ENCODE results near the gene LRRC8D.

The LRRC8D gene

GRCh38 chr1:89941110-89941766 lies 120.4 kb downstream of the LRRC8D start:
- no peak for DNase-seq (ENCODE audit: low spot score)

GRCh38 chr1:89942014-89942413 lies 121.2 kb downstream of the LRRC8D start:
- DNase-seq (ENCODE audit: low spot score): no peak

- DNase-seq (ENCODE audit: low spot score): no peak
Measured at GRCh38 chr1:89942825-89943658, 122.2 kb downstream of the LRRC8D start.

- no peak for DNase-seq (ENCODE audit: low spot score)
Measured at GRCh38 chr1:89943846-89944781, 123.3 kb downstream of the LRRC8D start.

GRCh38 chr1:89945852-89946476 lies 125.1 kb downstream of the LRRC8D start:
- DNase-seq (ENCODE audit: low spot score): no peak

- no peak for DNase-seq (ENCODE audit: low spot score)
Measured at GRCh38 chr1:89946532-89946931, 125.7 kb downstream of the LRRC8D start.

- DNase-seq (ENCODE audit: low spot score): no peak
Measured at GRCh38 chr1:89948722-89949345, 128.0 kb downstream of the LRRC8D start.

GRCh38 chr1:89949991-89950624 lies 129.3 kb downstream of the LRRC8D start:
- no peak for DNase-seq (ENCODE audit: low spot score)

- no peak for DNase-seq (ENCODE audit: low spot score)
Measured at GRCh38 chr1:89950703-89951102, 129.9 kb downstream of the LRRC8D start.

- no peak for DNase-seq (ENCODE audit: low spot score)
Measured at GRCh38 chr1:89951766-89952604, 131.2 kb downstream of the LRRC8D start.

- no peak for DNase-seq (ENCODE audit: low spot score)
Measured at GRCh38 chr1:89952605-89953130, 131.8 kb downstream of the LRRC8D start.

- no peak for DNase-seq (ENCODE audit: low spot score)
Measured at GRCh38 chr1:89953131-89953626, 132.3 kb downstream of the LRRC8D start.

GRCh38 chr1:89953929-89954328 lies 133.1 kb downstream of the LRRC8D start:
- DNase-seq (ENCODE audit: low spot score): no peak

GRCh38 chr1:89954401-89954800 lies 133.6 kb downstream of the LRRC8D start:
- no peak for DNase-seq (ENCODE audit: low spot score)

- DNase-seq (ENCODE audit: low spot score): no peak
Measured at GRCh38 chr1:89955311-89956205, 134.7 kb downstream of the LRRC8D start.

- no peak for DNase-seq (ENCODE audit: low spot score)
Measured at GRCh38 chr1:89957107-89957506, 136.3 kb downstream of the LRRC8D start.

- DNase-seq (ENCODE audit: low spot score): no peak
Measured at GRCh38 chr1:89958851-89959654, 138.2 kb downstream of the LRRC8D start.

- no peak for DNase-seq (ENCODE audit: low spot score)
Measured at GRCh38 chr1:89959719-89960118, 138.9 kb downstream of the LRRC8D start.

Measured in ecto neural progenitor cell (in vitro differentiated cells).